Adrenal gland (tissue), 5 donors: ENCODE results near the gene MAPKBP1.

Experiments
- POLR2A ChIP-seq, 2 donors: fragments of 450-650 bp; IDR thresholded peaks; one replicate each; pipeline ENCODE4 v1.6.1; 2017; ENCODE audit warnings: antibody characterized with exemption in 2 of 2, mild to moderate bottlenecking in 2 of 2, moderate library complexity in 1 of 2
- TF ChIP-seq, protein P1 (sequence below), 6 experiments: fragments of 450-650 bp in 4 of 6; fragments of 200-600 bp in 2 of 6; sonication (generic) in 1 of 6; IDR thresholded peaks; 1 replicate in 5 of 6; 2 replicates in 1 of 6; pipeline versions ENCODE4 v1.5.1 to v1.8.0; 2016 to 2021; ENCODE audit warnings: antibody characterized with exemption in 6 of 6, mild to moderate bottlenecking in 2 of 6, moderate library complexity in 1 of 6
- donor health status: DM: no; HTN: no; CAD: no.

DNA sequence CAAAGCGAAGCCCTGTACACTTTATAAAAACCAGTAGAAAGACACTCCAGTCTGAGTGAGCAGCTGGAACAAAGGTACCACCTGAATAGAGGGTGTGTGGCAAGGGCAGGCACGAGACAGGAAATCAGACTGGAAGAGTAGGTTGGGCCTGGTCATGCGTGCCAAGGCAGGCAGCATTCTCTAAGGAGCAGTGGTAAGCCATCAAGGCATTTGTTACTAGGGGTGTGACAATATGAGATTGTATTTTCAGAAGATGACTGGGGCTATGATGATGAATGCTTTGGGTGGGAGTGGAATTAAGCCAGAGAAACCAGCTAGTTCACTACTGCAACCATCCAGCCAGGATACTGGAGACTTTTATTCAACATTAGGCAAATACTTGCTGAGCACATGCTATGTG is 58.6 kb downstream of the MAPKBP1 start:
- TF ChIP-seq, protein P1, sequence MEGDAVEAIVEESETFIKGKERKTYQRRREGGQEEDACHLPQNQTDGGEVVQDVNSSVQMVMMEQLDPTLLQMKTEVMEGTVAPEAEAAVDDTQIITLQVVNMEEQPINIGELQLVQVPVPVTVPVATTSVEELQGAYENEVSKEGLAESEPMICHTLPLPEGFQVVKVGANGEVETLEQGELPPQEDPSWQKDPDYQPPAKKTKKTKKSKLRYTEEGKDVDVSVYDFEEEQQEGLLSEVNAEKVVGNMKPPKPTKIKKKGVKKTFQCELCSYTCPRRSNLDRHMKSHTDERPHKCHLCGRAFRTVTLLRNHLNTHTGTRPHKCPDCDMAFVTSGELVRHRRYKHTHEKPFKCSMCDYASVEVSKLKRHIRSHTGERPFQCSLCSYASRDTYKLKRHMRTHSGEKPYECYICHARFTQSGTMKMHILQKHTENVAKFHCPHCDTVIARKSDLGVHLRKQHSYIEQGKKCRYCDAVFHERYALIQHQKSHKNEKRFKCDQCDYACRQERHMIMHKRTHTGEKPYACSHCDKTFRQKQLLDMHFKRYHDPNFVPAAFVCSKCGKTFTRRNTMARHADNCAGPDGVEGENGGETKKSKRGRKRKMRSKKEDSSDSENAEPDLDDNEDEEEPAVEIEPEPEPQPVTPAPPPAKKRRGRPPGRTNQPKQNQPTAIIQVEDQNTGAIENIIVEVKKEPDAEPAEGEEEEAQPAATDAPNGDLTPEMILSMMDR (IDR thresholded peaks at IDR 0.05): no peak
- no peak for TF ChIP-seq POLR2A (IDR thresholded peaks at IDR 0.05)
